ENCODE measurements around the gene CPZ. TPM values are rescaled to one million over a fixed set of nuclear protein-coding genes. Genes with fewer than 3 reads are reported as not detected.
"Not testable (repeated sequence)": the region's sequence is repeated elsewhere in the genome, so short reads cannot be mapped to it uniquely, and the experiment has no call there.

The CPZ gene
- polyA plus RNA-seq, 1 donor: 3.1 TPM

GRCh38 chr4:8613421-8614364, 21.1 kb downstream of the CPZ start:
- WGBS (ENCODE audit: insufficient coverage, low lambda C conversion rate): no CpG with 5 or more reads among the region's 35 CpGs

DNA sequence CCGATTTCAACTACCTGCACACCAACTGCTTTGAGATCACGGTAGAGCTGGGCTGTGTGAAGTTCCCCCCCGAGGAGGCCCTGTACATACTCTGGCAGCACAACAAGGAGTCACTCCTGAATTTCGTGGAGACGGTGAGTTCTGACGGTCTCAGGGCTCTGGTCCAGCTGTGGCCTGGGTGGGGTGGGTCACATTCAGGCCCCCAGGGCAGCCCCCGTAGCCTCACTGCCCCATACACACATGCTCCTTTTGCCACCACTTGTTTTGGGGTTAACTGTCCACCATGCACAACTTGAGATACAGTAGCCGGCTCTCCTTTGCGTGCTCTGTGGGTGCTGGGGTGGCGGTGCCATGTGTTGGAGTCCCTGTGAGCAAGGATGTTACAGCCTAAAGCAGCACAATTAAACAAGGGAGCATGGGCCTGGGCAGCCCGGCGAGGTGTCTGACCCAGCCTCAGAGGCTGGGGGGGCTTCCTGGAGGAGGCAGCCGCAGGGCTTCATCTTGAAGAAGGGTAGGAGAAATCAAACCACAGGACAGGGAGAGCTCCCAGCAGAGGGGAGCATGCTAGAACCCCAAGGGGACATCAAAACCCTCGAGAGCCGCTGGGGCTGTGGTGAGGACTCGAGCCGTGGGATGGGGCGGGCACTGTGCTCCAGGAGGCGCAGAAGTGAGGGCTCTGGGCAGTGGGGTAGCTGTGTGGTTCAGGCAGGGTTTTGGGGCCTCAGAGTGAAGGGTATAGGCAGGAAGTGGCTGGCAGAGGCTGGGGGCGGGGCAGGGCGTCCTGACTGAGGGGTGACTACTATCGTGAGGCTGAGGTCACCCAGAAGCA, 22.0 kb downstream of the CPZ start:
- H3K36me3 ChIP-seq (ENCODE audit: control insufficient read depth, insufficient read depth, low read length): no peaks in the 10 kb centered on the region
- no peak for DNase-seq
- H3K4me1 ChIP-seq (ENCODE audit: control insufficient read depth, insufficient read depth, low read length): no peaks in the 10 kb centered on the region
- no peak overlapping the region for H3K4me3 ChIP-seq (ENCODE audit: low read length)
- no CpG with 5 or more reads among the region's 22 CpGs for WGBS (ENCODE audit: insufficient coverage, low lambda C conversion rate)
- H3K27me3 ChIP-seq (ENCODE audit: control insufficient read depth, insufficient read depth, low read length): no peaks in the 10 kb centered on the region
- H3K27ac ChIP-seq (ENCODE audit: low read length): no peak overlapping the region
- no peaks in the 10 kb centered on the region for H3K9me3 ChIP-seq (ENCODE audit: control insufficient read depth, low read depth, low read length)

More at GRCh38 chr4:8613421-8614364, 21.1 kb downstream of the CPZ start:
- Histone ChIP-seq H3K9me3 (ENCODE audit: control insufficient read depth, low read depth, low read length) (no peaks in the 10 kb centered on the region), H3K27ac (ENCODE audit: low read length) (no peak overlapping the region), H3K36me3 (ENCODE audit: control insufficient read depth, insufficient read depth, low read length) (no peaks in the 10 kb centered on the region), H3K4me1 (ENCODE audit: control insufficient read depth, insufficient read depth, low read length) (no peaks in the 10 kb centered on the region), H3K4me3 (ENCODE audit: low read length) (no peak overlapping the region), H3K27me3 (ENCODE audit: control insufficient read depth, insufficient read depth, low read length) (no peaks in the 10 kb centered on the region)
- DNase-seq: no peak

DNA sequence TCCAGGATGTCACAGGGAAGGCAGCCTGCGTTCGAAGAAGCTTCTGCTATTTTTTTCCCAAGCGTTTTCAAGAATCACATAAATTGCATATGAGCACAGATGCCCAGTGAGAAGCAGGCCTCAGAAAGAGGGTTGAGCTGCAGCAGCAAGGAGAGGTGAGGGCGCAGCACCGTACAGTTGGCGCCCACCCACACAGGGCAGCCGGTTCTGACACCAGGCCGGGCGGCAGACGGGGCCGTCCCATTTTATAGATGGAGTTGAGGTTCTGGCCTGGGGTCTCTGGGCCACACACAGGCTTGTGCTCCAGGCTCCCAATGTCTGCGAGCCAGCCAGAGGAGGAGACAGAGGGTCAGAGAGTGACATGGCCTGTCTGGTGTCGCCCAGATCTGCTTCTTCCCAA, 22.8 kb downstream of the CPZ start:
- H3K27ac ChIP-seq (ENCODE audit: low read length): no peak overlapping the region
- no peak for DNase-seq

DNA sequence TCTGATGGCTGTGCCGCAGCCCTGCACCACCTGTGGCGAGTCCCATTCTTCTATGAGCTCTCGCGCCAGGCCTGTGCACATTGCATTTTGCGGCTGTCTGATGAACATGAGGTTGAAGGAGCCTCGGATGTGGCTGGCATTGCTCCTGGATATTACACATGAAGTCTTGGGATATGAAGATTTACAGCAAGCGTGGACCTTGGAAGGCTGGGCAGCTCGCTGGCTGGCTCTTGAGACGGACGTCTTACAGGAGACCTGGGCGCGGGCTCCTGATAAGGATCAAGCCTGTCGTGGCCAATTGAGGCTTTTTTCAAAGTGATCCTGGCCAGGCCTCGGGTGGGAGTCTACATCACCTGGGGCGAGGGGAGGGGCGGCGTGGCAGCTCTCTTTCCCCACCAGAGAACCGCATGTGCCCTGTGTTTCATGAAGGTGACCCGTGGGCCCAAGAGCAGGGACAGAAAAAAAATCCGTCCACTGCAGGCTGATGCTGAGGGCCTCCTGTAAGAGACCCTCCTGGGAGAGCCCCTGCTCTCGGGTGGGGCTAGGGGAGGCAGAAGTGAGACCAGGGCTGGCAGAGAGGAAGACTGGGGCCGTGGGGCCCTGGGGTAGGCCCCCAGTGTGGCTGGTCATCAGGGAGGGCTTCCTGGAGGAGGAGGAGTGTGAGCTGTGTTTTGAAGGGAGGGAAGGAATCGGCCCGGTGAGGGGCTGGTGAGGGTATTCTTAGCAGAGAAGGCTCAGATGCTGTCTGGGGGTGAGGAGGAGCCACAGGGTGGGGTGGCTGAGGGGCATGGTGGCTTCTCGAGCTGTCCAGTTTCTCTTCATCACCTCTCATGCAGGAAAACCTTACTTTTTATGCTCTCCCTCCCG, 23.6 kb downstream of the CPZ start:
- no peak for DNase-seq
- H3K4me1 ChIP-seq (ENCODE audit: control insufficient read depth, insufficient read depth, low read length): no peaks in the 10 kb centered on the region
- no peaks in the 10 kb centered on the region for H3K9me3 ChIP-seq (ENCODE audit: control insufficient read depth, low read depth, low read length)
- H3K36me3 ChIP-seq (ENCODE audit: control insufficient read depth, insufficient read depth, low read length): no peaks in the 10 kb centered on the region
- H3K27ac ChIP-seq (ENCODE audit: low read length): no peak overlapping the region
- no CpG with 5 or more reads among the region's 26 CpGs for WGBS (ENCODE audit: insufficient coverage, low lambda C conversion rate)
- no peak overlapping the region for H3K4me3 ChIP-seq (ENCODE audit: low read length)
- no peaks in the 10 kb centered on the region for H3K27me3 ChIP-seq (ENCODE audit: control insufficient read depth, insufficient read depth, low read length)

More for the DNA sequence above, 22.8 kb downstream of the CPZ start:
- Histone ChIP-seq H3K27me3 (ENCODE audit: control insufficient read depth, insufficient read depth, low read length) (no peaks in the 10 kb centered on the region), H3K9me3 (ENCODE audit: control insufficient read depth, low read depth, low read length) (no peaks in the 10 kb centered on the region), H3K4me1 (ENCODE audit: control insufficient read depth, insufficient read depth, low read length) (no peaks in the 10 kb centered on the region), H3K36me3 (ENCODE audit: control insufficient read depth, insufficient read depth, low read length) (no peaks in the 10 kb centered on the region), H3K4me3 (ENCODE audit: low read length) (no peak overlapping the region)
- WGBS (ENCODE audit: insufficient coverage, low lambda C conversion rate): no CpG with 5 or more reads among the region's 13 CpGs

- no peak for DNase-seq
- Histone ChIP-seq H3K4me3 (ENCODE audit: low read length) (no peak overlapping the region), H3K27ac (ENCODE audit: low read length) (no peak overlapping the region), H3K4me1 (ENCODE audit: control insufficient read depth, insufficient read depth, low read length) (no peaks in the 10 kb centered on the region), H3K36me3 (ENCODE audit: control insufficient read depth, insufficient read depth, low read length) (no peaks in the 10 kb centered on the region), H3K9me3 (ENCODE audit: control insufficient read depth, low read depth, low read length) (no peaks in the 10 kb centered on the region), H3K27me3 (ENCODE audit: control insufficient read depth, insufficient read depth, low read length) (no peaks in the 10 kb centered on the region)
- WGBS (ENCODE audit: insufficient coverage, low lambda C conversion rate): no CpG with 5 or more reads among the region's 16 CpGs
These were observed 24.3 kb downstream of the CPZ start for GRCh38 chr4:8616831-8617230.

GRCh38 chr4:8617486-8618040, 25.0 kb downstream of the CPZ start:
- no peaks in the 10 kb centered on the region for H3K27me3 ChIP-seq (ENCODE audit: control insufficient read depth, insufficient read depth, low read length)
- no peaks in the 10 kb centered on the region for H3K36me3 ChIP-seq (ENCODE audit: control insufficient read depth, insufficient read depth, low read length)
- no peaks in the 10 kb centered on the region for H3K4me1 ChIP-seq (ENCODE audit: control insufficient read depth, insufficient read depth, low read length)
- DNase-seq: no peak
- no peak overlapping the region for H3K27ac ChIP-seq (ENCODE audit: low read length)
- H3K4me3 ChIP-seq (ENCODE audit: low read length): no peak overlapping the region
- H3K9me3 ChIP-seq (ENCODE audit: control insufficient read depth, low read depth, low read length): no peaks in the 10 kb centered on the region
- WGBS (ENCODE audit: insufficient coverage, low lambda C conversion rate): 92% methylated on average over 2 of the region's 21 CpGs

DNA sequence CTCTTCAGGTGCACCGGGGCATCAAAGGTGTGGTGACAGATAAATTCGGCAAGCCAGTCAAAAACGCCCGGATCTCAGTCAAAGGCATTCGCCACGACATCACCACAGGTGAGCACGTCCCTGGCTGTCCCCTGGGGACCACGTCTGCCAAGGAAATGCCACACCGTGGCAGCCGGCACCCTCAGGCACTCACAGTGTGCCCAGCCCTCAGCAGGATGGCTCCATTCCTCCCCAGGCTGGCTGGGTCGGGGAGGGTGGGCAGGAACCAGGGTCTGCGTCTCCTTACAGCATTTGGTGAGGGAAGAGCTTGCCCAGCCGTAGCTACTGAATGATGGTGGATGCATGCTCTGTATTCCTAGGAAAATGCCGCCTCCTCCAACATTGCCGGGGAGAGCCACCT, 25.9 kb downstream of the CPZ start:
- no peaks in the 10 kb centered on the region for H3K9me3 ChIP-seq (ENCODE audit: control insufficient read depth, low read depth, low read length)
- H3K4me1 ChIP-seq (ENCODE audit: control insufficient read depth, insufficient read depth, low read length): no peaks in the 10 kb centered on the region
- no peaks in the 10 kb centered on the region for H3K36me3 ChIP-seq (ENCODE audit: control insufficient read depth, insufficient read depth, low read length)
- DNase-seq: no peak
- H3K4me3 ChIP-seq (ENCODE audit: low read length): no peak overlapping the region
- no peaks in the 10 kb centered on the region for H3K27me3 ChIP-seq (ENCODE audit: control insufficient read depth, insufficient read depth, low read length)
- no peak overlapping the region for H3K27ac ChIP-seq (ENCODE audit: low read length)
- WGBS (ENCODE audit: insufficient coverage, low lambda C conversion rate): 100% methylated on average over 1 of the region's 15 CpGs

DNA sequence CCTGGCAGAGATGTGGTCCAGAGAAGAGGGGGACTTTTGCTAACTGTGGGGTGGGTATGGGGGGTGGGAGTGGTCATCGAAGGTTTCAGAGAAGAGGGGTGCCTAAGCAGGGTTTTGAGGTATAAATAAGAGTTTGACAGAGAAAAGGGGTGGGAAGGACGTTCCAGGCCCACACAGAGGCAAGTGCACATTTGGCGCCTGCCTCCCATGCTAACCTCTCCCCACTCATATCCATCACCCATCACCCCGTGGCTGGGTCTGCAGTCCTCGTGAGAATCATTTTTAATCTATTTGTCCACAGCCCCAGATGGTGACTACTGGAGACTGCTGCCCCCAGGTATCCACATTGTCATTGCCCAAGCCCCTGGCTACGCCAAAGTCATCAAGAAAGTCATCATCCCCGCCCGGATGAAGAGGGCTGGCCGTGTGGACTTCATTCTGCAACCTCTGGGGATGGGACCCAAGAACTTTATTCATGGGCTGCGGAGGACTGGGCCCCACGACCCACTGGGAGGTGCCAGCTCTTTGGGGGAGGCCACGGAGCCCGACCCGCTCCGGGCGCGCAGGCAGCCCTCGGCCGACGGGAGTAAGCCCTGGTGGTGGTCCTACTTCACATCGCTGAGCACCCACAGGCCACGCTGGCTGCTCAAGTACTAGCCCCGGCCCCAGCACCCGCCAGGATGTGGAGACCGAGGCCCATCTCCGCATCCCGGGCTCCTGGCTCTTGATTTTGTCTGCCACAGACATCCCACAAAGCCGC, 26.6 kb downstream of the CPZ start:
- no peak for DNase-seq
- no peaks in the 10 kb centered on the region for H3K9me3 ChIP-seq (ENCODE audit: control insufficient read depth, low read depth, low read length)
- no CpG with 5 or more reads among the region's 28 CpGs for WGBS (ENCODE audit: insufficient coverage, low lambda C conversion rate)
- no peaks in the 10 kb centered on the region for H3K36me3 ChIP-seq (ENCODE audit: control insufficient read depth, insufficient read depth, low read length)
- H3K4me3 ChIP-seq (ENCODE audit: low read length): no peak overlapping the region
- no peaks in the 10 kb centered on the region for H3K27me3 ChIP-seq (ENCODE audit: control insufficient read depth, insufficient read depth, low read length)
- no peaks in the 10 kb centered on the region for H3K4me1 ChIP-seq (ENCODE audit: control insufficient read depth, insufficient read depth, low read length)
- H3K27ac ChIP-seq (ENCODE audit: low read length): no peak overlapping the region

- H3K4me1 ChIP-seq (ENCODE audit: control insufficient read depth, insufficient read depth, low read length); H3K36me3 ChIP-seq (ENCODE audit: control insufficient read depth, insufficient read depth, low read length); H3K9me3 ChIP-seq (ENCODE audit: control insufficient read depth, low read depth, low read length); H3K4me3 ChIP-seq (ENCODE audit: low read length); H3K27me3 ChIP-seq (ENCODE audit: control insufficient read depth, insufficient read depth, low read length); DNase-seq; H3K27ac ChIP-seq (ENCODE audit: low read length): not testable (repeated sequence)
- WGBS (ENCODE audit: insufficient coverage, low lambda C conversion rate): no CpG with 5 or more reads among the region's 14 CpGs
These were observed 28.6 kb downstream of the CPZ start for GRCh38 chr4:8621135-8621534.

All from large intestine (tissue), 3 donors.